HepG2 (cell line): Measurements from ENCODE around the gene ULBP2. TPM values are rescaled to one million over a fixed set of nuclear protein-coding genes. Genes with fewer than 3 reads are reported as not detected.

Experiments used
- ATAC-seq: fragments of 200-7000 bp; cut with Tn5 transposase; 3 replicates; pipeline ENCODE4 v1.9.1; 2020; ENCODE audit warnings: mild to moderate bottlenecking, moderate library complexity
- BruUV-seq: library from RNA; stranded (reverse); fragments of 400-500 nt; replicated peaks from 2 replicates; lab custom pipeline; 2021; lab: Mats Ljungman, UMichigan
- CTCF ChIA-PET: fragments of 300-600 bp; formaldehyde crosslinking; extraction: SDS; loops from one replicate; lab custom pipeline; 2021; ENCODE audit warnings: low total read pairs, inconsistent platforms, low intra/inter-chr PET ratio; lab: Yijun Ruan, JAX
- POLR2A ChIA-PET: fragments of 350-600 bp; sonication (Branson Sonifier 250); formaldehyde crosslinking; loops from one replicate; lab custom pipeline; 2020; ENCODE audit warnings: antibody characterized with exemption, inconsistent platforms; lab: Yijun Ruan, JAX
- DNase-seq: peaks from one replicate; pipeline ENCODE4 v3.0.0-alpha.2; 2015; ENCODE audit warnings: low spot score
- FAIRE-seq: peaks from 3 replicates; lab custom pipeline; 2011; peaks lifted over from hg19 to GRCh38; lab: Jason Lieb, UNC
- H2AFZ ChIP-seq: one replicate; pipeline ENCODE4 v1.6.1; 2011; ENCODE audit warnings: low read length, inconsistent platforms
- H3K27ac ChIP-seq: fragments of 300-600 bp; 3 replicates; pipeline ENCODE4 v1.8.0; 2011; ENCODE audit warnings: mixed run types, mild to moderate bottlenecking, mixed read lengths, low read length, inconsistent platforms; ENCODE audit not compliant: insufficient read depth; ENCODE audit errors: extremely low read length
- H3K27me3 ChIP-seq, 2 experiments: fragments of 200-600 bp in 1 of 2; 2 replicates in 1 of 2; 3 replicates in 1 of 2; pipeline versions ENCODE4 v1.6.0 to v1.8.0; 2011; ENCODE audit warnings: low read length in 2 of 2, mild to moderate bottlenecking in 2 of 2, moderate library complexity in 2 of 2, inconsistent platforms in 1 of 2; ENCODE audit not compliant: insufficient read depth in 2 of 2, control insufficient read depth in 1 of 2
- H3K36me3 ChIP-seq, 2 experiments: fragments of 200-600 bp in 1 of 2; replicated peaks in 1 of 2; 2 replicates in 1 of 2; 3 replicates in 1 of 2; pipeline versions ENCODE4 v1.5.1 to v1.8.0; 2011; ENCODE audit warnings: low read length in 2 of 2, inconsistent platforms in 1 of 2; ENCODE audit not compliant: insufficient read depth in 2 of 2, control insufficient read depth in 1 of 2
- H3K4me1 ChIP-seq: 2 replicates; pipeline ENCODE4 v1.5.1; 2012; ENCODE audit warnings: low read length, inconsistent platforms; ENCODE audit not compliant: insufficient read depth
- H3K4me2 ChIP-seq: 2 replicates; pipeline ENCODE4 v1.6.0; 2011; ENCODE audit warnings: low read depth, low read length, inconsistent platforms
- H3K4me3 ChIP-seq, 3 experiments: fragments of 200-600 bp in 1 of 3; sonication (generic), shearing (Covaris generic) in 1 of 3; replicated peaks in 1 of 3; 2 replicates each; pipeline ENCODE4 v1.5.1; 2011 to 2016; ENCODE audit warnings: low read length in 3 of 3, inconsistent platforms in 2 of 3, low read depth in 2 of 3, mild to moderate bottlenecking in 2 of 3, control low read depth in 1 of 3, mixed read lengths in 1 of 3; ENCODE audit not compliant: insufficient read depth in 1 of 3
- H3K79me2 ChIP-seq: one replicate; pipeline ENCODE4 v1.6.1; 2011; ENCODE audit warnings: low read length, inconsistent platforms; ENCODE audit not compliant: insufficient read depth
- H3K9ac ChIP-seq: 2 replicates; pipeline ENCODE4 v1.6.0; 2011; ENCODE audit warnings: mild to moderate bottlenecking, low read depth, low read length, inconsistent platforms; ENCODE audit not compliant: insufficient read depth
- H3K9me3 ChIP-seq: 2 replicates; pipeline ENCODE4 v1.5.1; 2012; ENCODE audit warnings: mild to moderate bottlenecking, low read length
- H4K20me1 ChIP-seq: 2 replicates; pipeline ENCODE4 v1.6.0; 2011; ENCODE audit warnings: inconsistent platforms, mild to moderate bottlenecking, low read length, moderate library complexity; ENCODE audit not compliant: insufficient read depth
- CREM ChIP-seq, 2 experiments: sonication (generic) in 1 of 2; formaldehyde crosslinking in 1 of 2; IDR thresholded peaks; 2 replicates each; pipeline versions ENCODE4 v1.4.0 to v1.6.1; 2016 to 2020; ENCODE audit warnings: antibody characterized with exemption in 1 of 2, mild to moderate bottlenecking in 1 of 2, missing genetic modification reagents in 1 of 2
- EEA1 ChIP-seq: sonication (generic); formaldehyde crosslinking; IDR thresholded peaks from 2 replicates; pipeline ENCODE4 v1.5.1; 2020; ENCODE audit warnings: mild to moderate bottlenecking, missing genetic modification reagents, borderline replicate concordance
- FOXK2 ChIP-seq: fragments of 450-650 bp; IDR thresholded peaks from 2 replicates; pipeline ENCODE4 v1.6.1; 2016
- GTF2F1 ChIP-seq: fragments of 150-350 bp; IDR thresholded peaks from 2 replicates; pipeline ENCODE4 v1.6.1; 2014; ENCODE audit warnings: low read length
- IKZF4 ChIP-seq: sonication (generic); formaldehyde crosslinking; IDR thresholded peaks from 2 replicates; pipeline ENCODE4 v1.5.1; 2020; ENCODE audit warnings: borderline replicate concordance, mild to moderate bottlenecking, low read depth, missing genetic modification reagents; ENCODE audit errors: not compliant biosample characterization
- KLF16 ChIP-seq, 2 experiments: sonication (generic) in 1 of 2; formaldehyde crosslinking in 1 of 2; IDR thresholded peaks; 2 replicates each; pipeline versions ENCODE4 v1.6.1 to v1.8.0; 2016 to 2023; ENCODE audit warnings: missing genetic modification reagents in 2 of 2, missing compliant biosample characterization in 1 of 2
- MBD4 ChIP-seq: IDR thresholded peaks from 2 replicates; pipeline ENCODE4 v1.6.1; 2012; ENCODE audit warnings: low read length, inconsistent platforms, borderline replicate concordance
- PITX1 ChIP-seq: sonication (generic); formaldehyde crosslinking; IDR thresholded peaks from 2 replicates; pipeline ENCODE4 v1.5.1; 2020; ENCODE audit warnings: mild to moderate bottlenecking, missing genetic modification reagents
- RBM39 ChIP-seq: fragments of 200-400 bp; formaldehyde crosslinking; IDR thresholded peaks from one replicate; pipeline ENCODE4 v1.6.1; 2018; ENCODE audit warnings: antibody characterized with exemption, mild to moderate bottlenecking, low read depth, low read length; ENCODE audit not compliant: poor library complexity, severe bottlenecking
- TCF12 ChIP-seq, 2 experiments: fragments of 450-650 bp in 1 of 2; sonication (generic) in 1 of 2; formaldehyde crosslinking in 1 of 2; IDR thresholded peaks; 2 replicates each; pipeline versions ENCODE4 v1.6.1 to v1.8.0; 2017 to 2022; ENCODE audit warnings: antibody characterized with exemption in 1 of 2, mild to moderate bottlenecking in 1 of 2, missing genetic modification reagents in 1 of 2, moderate library complexity in 1 of 2
- ZNF207 ChIP-seq: fragments of 450-650 bp; IDR thresholded peaks from 2 replicates; pipeline ENCODE4 v1.6.1; 2016; ENCODE audit warnings: antibody characterized with exemption, borderline replicate concordance
- ZNF230 ChIP-seq: sonication (generic); formaldehyde crosslinking; IDR thresholded peaks from 2 replicates; pipeline ENCODE4 v1.4.0; 2020; ENCODE audit warnings: mild to moderate bottlenecking, missing genetic modification reagents
- ZNF776 ChIP-seq: sonication (generic); formaldehyde crosslinking; IDR thresholded peaks from 2 replicates; pipeline ENCODE4 v1.4.0; 2020; ENCODE audit warnings: mild to moderate bottlenecking, missing genetic modification reagents
- WGBS: methylation state at CpG from one replicate; pipeline ENCODE4 v1.1.6; 2017; ENCODE audit warnings: low lambda C conversion rate; 5-methylcytosine and 5-hydroxymethylcytosine counted together
- in situ Hi-C: cut with HindIII; loops from 2 replicates; pipeline ENCODE4 v1.10.0; 2017; ENCODE audit warnings: low pct_unique_long_range_greater_than_20kb; ENCODE audit not compliant: extremely low pct_ligation_motif_present
- intact Hi-C: fragments of 100-400 bp; cut with micrococcal nuclease; formaldehyde crosslinking; loops from one replicate; pipeline ENCODE4 v1.10.0; 2022; ENCODE audit not compliant: unreplicated experiment
- polyA plus RNA-seq, 8 experiments: library from polyadenylated mRNA; depleted of rRNA in 3 of 8; stranded (reverse) in 7 of 8; unstranded in 1 of 8; fragments of >200 nt; fragmentation: Illumina TruSeq in 4 of 8; extraction: Trizol in 4 of 8; gene quantifications; 2 replicates each; pipeline versions ENCODE4 v1.2.1 to v1.2.3, GENCODE V29; 2011 to 2016; ENCODE audit warnings: low read depth in 4 of 8, missing spikeins in 1 of 8, mixed read lengths in 1 of 8; ENCODE audit not compliant: insufficient read depth in 1 of 8
- total RNA-seq, 5 experiments: library from RNA; depleted of rRNA; stranded (reverse); fragments of >200 nt; fragmentation: Illumina TruSeq; extraction: Trizol; gene quantifications; 2 replicates each; pipeline ENCODE4 v1.2.3, GENCODE V29; 2016; ENCODE audit warnings: low read depth in 1 of 5
- TF ChIP-seq, protein P1 (sequence below): sonication (generic); formaldehyde crosslinking; IDR thresholded peaks from 2 replicates; pipeline ENCODE4 v1.8.1; 2023; ENCODE audit warnings: mild to moderate bottlenecking, missing genetic modification reagents
- TF ChIP-seq, protein P2 (sequence below): sonication (generic); formaldehyde crosslinking; IDR thresholded peaks from 2 replicates; pipeline ENCODE4 v1.9.0; 2021; ENCODE audit warnings: missing genetic modification reagents, borderline replicate concordance
- TF ChIP-seq, protein P3 (sequence below): sonication (generic); formaldehyde crosslinking; IDR thresholded peaks from 2 replicates; pipeline ENCODE4 v1.4.0; 2020; ENCODE audit warnings: mild to moderate bottlenecking, missing genetic modification reagents

The ULBP2 gene
- total and polyA plus RNA-seq, 2 of the 13 experiments (the other 11 are each of a cell fraction or from before 2014, with no cell fraction given), result not detected

DNA sequence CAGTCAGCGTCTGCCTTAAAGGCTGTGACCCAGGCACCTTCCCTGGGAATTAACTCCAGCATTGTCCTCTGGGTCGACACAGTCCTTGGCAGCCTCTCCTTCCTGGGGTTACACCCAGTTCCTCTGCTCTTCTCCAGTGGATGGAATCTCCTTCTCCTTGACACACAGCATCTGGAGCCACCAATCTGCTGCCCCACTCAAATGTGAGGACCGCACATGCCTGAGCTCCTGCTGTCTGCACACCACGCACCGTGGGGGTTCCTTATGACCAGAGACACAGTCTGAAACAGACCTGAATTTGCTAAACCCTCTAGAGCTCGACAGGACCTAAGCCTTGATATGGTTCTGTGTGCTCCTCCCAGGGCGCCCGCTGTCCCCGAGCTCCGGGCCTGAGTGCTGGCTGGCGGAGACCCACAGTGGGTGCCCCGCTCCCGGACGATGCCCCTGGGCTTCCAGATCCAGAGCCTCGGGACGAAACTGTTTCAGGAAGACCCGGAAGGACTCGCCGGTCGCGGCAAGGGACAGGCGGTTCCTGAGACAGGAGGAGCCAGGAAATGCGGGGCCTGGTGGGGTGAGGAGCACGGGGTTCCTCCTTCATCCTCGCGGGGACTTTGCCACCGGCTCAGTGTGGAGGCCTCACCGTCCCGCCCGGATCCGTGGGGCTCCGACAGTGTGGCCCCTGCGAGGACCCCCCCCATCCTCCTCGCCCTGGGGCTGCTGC, 16.4 kb upstream of the ULBP2 start (continued):
- TF ChIP-seq RBM39 (peak; percentile 41), FOXK2 (no peak), ZNF207 (no peak)
- TF ChIP-seq, protein P1, sequence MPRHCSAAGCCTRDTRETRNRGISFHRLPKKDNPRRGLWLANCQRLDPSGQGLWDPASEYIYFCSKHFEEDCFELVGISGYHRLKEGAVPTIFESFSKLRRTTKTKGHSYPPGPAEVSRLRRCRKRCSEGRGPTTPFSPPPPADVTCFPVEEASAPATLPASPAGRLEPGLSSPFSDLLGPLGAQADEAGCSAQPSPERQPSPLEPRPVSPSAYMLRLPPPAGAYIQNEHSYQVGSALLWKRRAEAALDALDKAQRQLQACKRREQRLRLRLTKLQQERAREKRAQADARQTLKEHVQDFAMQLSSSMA (CRISPR knock-in tag), result no peak
- TF ChIP-seq, protein P2, sequence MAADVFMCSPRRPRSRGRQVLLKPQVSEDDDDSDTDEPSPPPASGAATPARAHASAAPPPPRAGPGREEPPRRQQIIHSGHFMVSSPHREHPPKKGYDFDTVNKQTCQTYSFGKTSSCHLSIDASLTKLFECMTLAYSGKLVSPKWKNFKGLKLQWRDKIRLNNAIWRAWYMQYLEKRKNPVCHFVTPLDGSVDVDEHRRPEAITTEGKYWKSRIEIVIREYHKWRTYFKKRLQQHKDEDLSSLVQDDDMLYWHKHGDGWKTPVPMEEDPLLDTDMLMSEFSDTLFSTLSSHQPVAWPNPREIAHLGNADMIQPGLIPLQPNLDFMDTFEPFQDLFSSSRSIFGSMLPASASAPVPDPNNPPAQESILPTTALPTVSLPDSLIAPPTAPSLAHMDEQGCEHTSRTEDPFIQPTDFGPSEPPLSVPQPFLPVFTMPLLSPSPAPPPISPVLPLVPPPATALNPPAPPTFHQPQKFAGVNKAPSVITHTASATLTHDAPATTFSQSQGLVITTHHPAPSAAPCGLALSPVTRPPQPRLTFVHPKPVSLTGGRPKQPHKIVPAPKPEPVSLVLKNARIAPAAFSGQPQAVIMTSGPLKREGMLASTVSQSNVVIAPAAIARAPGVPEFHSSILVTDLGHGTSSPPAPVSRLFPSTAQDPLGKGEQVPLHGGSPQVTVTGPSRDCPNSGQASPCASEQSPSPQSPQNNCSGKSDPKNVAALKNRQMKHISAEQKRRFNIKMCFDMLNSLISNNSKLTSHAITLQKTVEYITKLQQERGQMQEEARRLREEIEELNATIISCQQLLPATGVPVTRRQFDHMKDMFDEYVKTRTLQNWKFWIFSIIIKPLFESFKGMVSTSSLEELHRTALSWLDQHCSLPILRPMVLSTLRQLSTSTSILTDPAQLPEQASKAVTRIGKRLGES (CRISPR knock-in tag), result no peak

DNA sequence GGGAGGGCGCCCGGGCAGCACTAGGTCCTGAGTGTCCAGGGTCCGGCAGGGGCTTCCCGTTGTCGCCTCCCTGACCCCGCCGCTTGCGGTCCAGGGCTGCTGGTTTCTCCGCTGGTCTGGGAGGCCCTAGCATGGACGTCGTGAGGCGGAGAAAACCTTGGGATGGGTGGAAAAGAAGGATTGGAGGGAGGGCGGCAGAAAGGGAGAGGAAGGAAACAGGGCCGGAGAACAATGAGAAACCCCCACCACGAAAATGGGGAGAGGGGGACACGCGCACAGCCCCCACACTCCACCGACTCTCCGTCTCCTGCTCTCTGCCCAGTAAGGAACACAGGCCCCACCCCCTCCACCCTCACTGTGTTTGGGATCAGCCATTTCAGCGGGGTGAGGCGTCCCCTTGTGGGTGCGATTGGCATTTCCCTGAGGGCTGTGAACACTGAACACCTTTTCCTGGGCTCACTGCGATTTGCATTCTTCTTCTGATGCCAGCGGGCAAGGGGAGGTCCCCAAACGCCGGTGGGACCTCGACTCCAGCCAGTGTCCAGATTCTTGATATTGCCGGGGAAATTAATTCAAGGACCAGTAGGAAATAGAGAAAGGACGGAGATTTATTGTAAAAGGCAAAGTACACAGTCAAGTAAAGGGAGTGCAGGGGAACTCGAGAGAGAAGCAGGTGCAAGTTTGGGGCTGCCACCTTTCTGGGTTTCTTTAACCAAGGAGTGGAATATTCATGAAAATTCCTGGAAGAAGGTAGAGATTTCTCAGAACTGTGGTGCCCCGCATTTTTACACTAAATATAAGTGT, 15.6 kb upstream of the ULBP2 start:
- peak; percentile 74 for DNase-seq
- ATAC-seq, result peak; percentile 90
- no peaks in the 10 kb centered on the region; a peak in 1 of 5 replicates for H3K36me3 ChIP-seq
- H3K79me2 ChIP-seq, result no peaks in the 10 kb centered on the region
- peak; percentile 87 for FAIRE-seq
- intact Hi-C loops (loop anchor here (1.0 to 2.0 kb wide), 6 partner anchors 61 to 359 kb away; partner anchors contain the start of genes GINM1 and LRP11), in situ Hi-C loops (no loop called here)
- peak overlapping the region; percentile 16; the same call in 1 of the 2 replicates for H3K9ac ChIP-seq
- H4K20me1 ChIP-seq, result no peaks in the 10 kb centered on the region
- peak overlapping the region; percentile 65 to 82 (median 71) for H3K4me3 ChIP-seq
- peak overlapping the region; percentile 95 for H3K4me2 ChIP-seq
- ChIA-PET POLR2A (interaction anchor here (1.0 kb wide), 1 partner anchor 208 kb away, joined by 3 read pairs; the partner anchor contains the start of gene LATS1), CTCF (interaction anchor here (0.6 to 2.4 kb wide), 4 partner anchors 44 to 202 kb away, joined by 3 to 50 read pairs (median 12); no protein-coding TSS in a partner anchor)
- WGBS, result 1% methylated on average over 28 of the region's 31 CpGs
- BruUV-seq, result no TSS peak
- no peak overlapping the region for H3K27ac ChIP-seq
- peaks cover 34% of the 10 kb centered on the region for H3K4me1 ChIP-seq
- H3K9me3 ChIP-seq, result no peaks in the 10 kb centered on the region
- peak overlapping the region; percentile 82 for H2AFZ ChIP-seq
- peaks cover 13 to 55% of the 10 kb centered on the region in 2 experiments for H3K27me3 ChIP-seq
- TF ChIP-seq ZNF776, result no peak
- no peak for TF ChIP-seq IKZF4
- no peak for TF ChIP-seq EEA1 (CRISPR knock-in tag)
- peak; percentile 34; the same call in 1 of the 2 replicates for TF ChIP-seq PITX1
- TF ChIP-seq ZNF230, result 0 out of 2 replicates have a peak, but pooled peaks have one; percentile 39
- no peak for TF ChIP-seq GTF2F1
- TF ChIP-seq, protein P3, sequence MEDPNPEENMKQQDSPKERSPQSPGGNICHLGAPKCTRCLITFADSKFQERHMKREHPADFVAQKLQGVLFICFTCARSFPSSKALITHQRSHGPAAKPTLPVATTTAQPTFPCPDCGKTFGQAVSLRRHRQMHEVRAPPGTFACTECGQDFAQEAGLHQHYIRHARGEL (CRISPR knock-in tag), result no peak
- TF ChIP-seq TCF12 (IDR thresholded peaks at IDR 0.05), result no peak
- TF ChIP-seq TCF12 (CRISPR knock-in tag; IDR thresholded peaks at IDR 0.05), result no peak
- no peak for TF ChIP-seq MBD4
- 0 out of 4 replicates have a peak, but pooled peaks of 1 of the 2 experiments have one; percentile 30 for TF ChIP-seq KLF16 (CRISPR knock-in tag; IDR thresholded peaks at IDR 0.05)
- TF ChIP-seq CREM (IDR thresholded peaks at IDR 0.05), result no peak
- TF ChIP-seq CREM (CRISPR knock-in tag; IDR thresholded peaks at IDR 0.05), result no peak
